ENCODE data around the gene ELF1.

ELF1 gene

DNA sequence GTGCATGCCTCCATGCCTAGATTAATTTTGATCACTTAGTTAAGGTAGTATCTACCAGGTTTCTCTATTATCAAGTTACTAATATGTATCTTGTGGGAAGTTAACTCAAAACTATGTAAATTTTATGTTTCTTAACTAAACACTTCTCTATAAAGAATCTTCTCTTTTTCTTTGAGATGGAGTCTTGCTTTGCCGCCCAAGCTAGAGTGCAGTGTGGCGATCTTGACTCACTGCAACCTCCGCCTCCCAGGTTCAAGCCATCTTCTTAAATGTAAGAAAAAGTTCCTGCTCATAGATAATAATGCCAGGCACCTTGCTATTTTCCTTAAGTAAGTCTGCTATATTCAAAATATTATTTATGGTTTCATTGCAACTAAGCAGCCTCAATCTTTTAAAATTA lies 58.4 kb downstream of the ELF1 start:
- TF ChIP-seq CTCF (IDR thresholded peaks at IDR 0.05; ENCODE audit: borderline replicate concordance, control extremely low read depth, extremely low read depth, insufficient read depth, missing control alignments): no peak
- DNase-seq (ENCODE audit: low spot score): no peak
- in situ Hi-C loops (cut with MboI; ENCODE audit: low sequenced_read_pairs, unreplicated experiment): no loop called here

DNA sequence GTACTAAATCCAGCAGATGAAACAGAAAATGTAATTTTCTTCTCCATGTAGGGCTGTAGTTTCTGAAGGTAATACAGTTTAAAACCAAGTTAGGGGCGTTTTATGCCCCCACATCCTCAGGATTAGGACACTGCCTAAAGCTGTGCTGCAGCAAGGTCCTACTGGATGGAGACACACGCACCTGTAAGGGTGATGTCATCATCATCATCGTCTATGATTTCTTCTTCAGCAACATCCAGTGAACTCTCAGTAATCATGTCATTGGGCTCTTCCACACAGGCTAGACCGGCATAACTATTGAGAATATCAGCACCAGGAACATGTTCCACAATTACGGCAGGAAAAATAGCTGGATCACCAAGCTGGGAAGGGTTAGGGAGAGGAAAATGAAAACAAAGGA lies 60.5 kb downstream of the ELF1 start:
- in situ Hi-C loops (cut with MboI; ENCODE audit: low sequenced_read_pairs, unreplicated experiment): no loop called here

DNA sequence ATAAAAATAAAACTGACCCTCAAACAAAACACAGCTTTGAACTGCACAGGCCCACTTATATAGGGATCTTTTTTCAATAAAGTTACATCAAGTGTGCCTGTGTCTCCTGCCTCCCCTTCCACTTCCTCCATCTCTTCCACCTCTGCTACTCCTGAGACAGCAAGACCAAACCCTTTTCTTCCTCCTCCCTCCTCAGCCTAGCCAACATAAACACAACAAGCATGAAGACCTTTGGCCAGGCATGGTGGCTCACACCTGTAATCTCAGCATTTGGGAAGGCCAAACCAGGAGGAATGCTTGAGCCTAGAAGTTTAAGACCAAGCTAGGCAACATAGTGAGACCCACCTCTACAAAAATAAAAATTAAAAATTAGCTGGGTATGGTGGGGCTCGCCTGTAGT lies 72.6 kb downstream of the ELF1 start:
- TF ChIP-seq CTCF (IDR thresholded peaks at IDR 0.05; ENCODE audit: borderline replicate concordance, control extremely low read depth, extremely low read depth, insufficient read depth, missing control alignments): no peak
- in situ Hi-C loops (cut with MboI; ENCODE audit: low sequenced_read_pairs, unreplicated experiment): no loop called here
- DNase-seq (ENCODE audit: low spot score): no peak

More for the DNA sequence above, 60.5 kb downstream of the ELF1 start:
- TF ChIP-seq CTCF (IDR thresholded peaks at IDR 0.05; ENCODE audit: borderline replicate concordance, control extremely low read depth, extremely low read depth, insufficient read depth, missing control alignments): no peak
- no peak for DNase-seq (ENCODE audit: low spot score)

DNA sequence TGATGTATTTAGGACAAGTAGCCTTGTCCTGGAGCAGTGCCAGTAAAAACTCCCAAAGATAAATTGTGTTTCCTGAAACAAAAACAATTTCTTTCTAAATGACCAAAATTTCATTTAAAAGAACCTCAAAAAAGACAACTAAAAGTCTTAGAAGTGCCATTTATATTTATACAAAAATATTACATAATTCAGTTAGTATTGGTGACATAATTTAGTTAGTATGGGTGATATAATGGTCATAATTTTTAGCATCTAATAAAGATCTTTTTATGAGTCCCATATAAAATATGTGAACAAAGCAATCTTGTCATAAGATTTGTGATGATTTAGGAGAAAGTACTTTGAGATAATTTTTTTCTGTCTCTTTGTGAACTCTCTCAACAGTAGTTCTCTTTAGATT lies 76.0 kb downstream of the ELF1 start:
- TF ChIP-seq CTCF (IDR thresholded peaks at IDR 0.05; ENCODE audit: borderline replicate concordance, control extremely low read depth, extremely low read depth, insufficient read depth, missing control alignments): no peak
- in situ Hi-C loops (cut with MboI; ENCODE audit: low sequenced_read_pairs, unreplicated experiment): no loop called here
- DNase-seq (ENCODE audit: low spot score): no peak

DNA sequence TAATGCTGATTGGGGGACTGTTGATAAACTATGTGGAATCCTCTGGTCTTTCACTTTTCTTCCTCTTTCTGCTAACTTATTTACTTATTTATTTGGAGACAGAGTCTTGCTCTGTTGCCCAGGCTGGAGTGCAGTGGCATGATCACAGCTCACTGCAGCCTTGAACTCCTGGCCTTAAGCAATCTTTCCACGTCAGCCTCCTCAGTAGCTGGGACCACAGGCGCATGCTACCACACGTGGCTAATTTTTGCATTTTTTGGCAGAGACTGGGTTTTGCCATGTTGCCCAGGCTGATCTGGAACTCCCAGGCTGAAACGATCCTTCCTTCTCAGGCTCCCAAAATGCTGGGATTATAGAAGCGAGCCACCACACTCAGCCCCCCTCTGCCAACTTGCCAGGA lies 77.5 kb downstream of the ELF1 start:
- in situ Hi-C loops (cut with MboI; ENCODE audit: low sequenced_read_pairs, unreplicated experiment): no loop called here
- no peak for DNase-seq (ENCODE audit: low spot score)
- no peak for TF ChIP-seq CTCF (IDR thresholded peaks at IDR 0.05; ENCODE audit: borderline replicate concordance, control extremely low read depth, extremely low read depth, insufficient read depth, missing control alignments)

DNA sequence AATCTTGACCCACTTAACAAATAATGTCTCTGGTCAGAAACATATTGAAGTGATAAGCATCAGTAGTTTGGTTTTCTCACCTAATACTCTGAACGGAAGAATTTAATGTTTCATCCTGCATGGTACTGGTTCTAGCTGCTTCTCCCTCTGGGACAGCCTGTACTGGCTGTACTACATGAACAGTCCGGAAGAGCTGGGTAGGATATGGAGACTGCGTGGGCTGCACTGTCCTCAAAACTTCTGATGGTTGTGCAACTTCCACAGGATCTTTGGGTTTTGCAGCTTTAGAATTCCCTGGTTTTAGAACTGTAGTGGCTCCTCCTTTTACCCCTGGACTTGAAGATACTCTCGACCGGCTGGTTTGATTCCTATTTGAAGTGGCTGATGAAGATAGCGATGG lies 78.3 kb downstream of the ELF1 start:
- no peak for DNase-seq (ENCODE audit: low spot score)
- in situ Hi-C loops (cut with MboI; ENCODE audit: low sequenced_read_pairs, unreplicated experiment): no loop called here
- TF ChIP-seq CTCF (IDR thresholded peaks at IDR 0.05; ENCODE audit: borderline replicate concordance, control extremely low read depth, extremely low read depth, insufficient read depth, missing control alignments): no peak

Measured in GM13976 (cell line).